Anterior cingulate cortex (tissue), 58 donors: Measurements from ENCODE around the gene TMEM239.

ENCODE experiments used
- DNase-seq, 58 donors: peaks; one replicate each; lab custom pipeline; 2025; lab: John Stamatoyannopoulos, UW

TMEM239 gene

DNA sequence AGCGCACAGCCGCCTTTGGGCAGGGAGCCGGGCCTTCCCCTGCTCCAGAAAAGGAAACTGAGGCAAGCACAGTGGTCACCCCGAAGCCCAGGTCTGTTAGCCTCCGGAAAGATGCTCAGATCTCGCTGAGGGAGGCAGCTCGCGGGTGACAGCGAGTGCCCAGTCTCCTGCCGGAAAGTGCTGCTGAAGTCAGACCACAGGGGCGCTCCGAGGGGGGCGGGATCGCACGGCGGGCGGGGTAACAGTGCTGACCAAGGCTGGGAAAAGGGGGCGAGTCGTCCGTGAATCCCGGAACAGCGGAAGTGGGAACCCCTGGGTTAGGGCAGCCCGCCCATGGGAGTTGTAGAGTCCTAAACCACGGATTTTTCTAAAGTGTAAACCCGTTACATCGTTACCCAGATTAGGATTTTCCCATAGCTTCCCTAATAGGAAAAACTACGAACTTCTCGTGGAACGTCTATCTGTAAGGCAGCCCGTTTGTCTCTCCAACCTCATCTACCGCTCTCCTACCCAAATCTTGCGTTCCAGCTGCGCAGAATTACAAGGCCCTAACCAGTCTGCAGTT is 24.9 kb downstream of the TMEM239 start:
- peak in 27 of 58 donors; percentile 19 to 68 (median 51) for DNase-seq

DNA sequence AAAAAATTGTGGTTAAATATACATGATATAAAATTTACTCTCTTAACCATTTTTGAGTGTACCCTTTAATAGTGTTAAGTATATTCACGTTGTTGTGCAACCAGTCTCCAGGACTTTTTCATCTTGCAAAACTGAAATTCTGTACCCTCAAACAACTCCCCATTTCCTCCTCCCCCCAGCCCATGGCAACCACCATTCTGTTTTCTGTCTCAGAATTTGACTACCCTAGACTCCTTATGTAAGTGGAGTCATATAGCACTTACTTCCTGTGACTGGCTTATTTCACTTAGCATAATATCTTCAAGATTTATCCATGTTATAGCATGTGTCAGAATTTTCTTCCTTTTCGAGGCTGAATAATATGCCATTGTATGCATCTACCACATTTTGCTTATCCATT is 29.4 kb downstream of the TMEM239 start:
- DNase-seq: no peak

DNA sequence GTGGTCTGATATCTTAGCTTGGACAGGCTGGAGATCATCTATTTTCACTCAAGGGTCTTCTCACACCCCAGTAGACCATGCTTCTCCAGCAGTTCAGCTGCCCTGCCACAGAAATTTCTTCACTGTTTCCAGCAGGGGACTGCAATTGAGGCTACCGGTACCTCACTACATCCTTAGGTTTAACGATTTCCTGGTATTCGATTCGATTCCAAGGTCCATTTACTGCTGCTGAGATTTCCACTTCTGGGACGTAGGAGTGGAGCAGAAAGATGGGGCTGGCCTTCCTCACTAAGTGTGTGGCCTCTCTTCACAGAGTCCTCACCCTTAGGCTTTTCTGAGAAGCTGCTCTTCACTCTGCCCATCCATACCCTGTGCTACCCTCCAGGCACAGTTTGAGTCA is 30.5 kb downstream of the TMEM239 start:
- DNase-seq: no peak

DNA sequence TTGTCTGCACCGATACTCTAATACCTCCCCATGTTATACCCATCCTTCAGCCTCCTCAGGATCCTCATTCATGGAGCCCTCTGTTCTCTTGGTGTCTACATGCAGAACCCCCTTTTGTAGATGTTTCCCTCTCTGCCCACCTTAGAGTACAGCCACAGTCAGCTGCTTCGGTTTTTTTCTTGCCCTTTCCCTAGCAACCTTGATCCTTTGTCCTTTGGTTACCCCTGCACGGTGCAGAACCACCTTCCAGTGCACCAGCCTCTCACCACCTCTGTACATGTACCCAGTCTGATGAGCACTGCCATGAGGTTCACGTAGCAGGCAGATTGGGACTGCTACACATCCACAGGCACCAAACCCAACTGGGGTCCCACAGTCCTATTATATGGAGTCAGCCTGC is 31.6 kb downstream of the TMEM239 start:
- no peak for DNase-seq

DNA sequence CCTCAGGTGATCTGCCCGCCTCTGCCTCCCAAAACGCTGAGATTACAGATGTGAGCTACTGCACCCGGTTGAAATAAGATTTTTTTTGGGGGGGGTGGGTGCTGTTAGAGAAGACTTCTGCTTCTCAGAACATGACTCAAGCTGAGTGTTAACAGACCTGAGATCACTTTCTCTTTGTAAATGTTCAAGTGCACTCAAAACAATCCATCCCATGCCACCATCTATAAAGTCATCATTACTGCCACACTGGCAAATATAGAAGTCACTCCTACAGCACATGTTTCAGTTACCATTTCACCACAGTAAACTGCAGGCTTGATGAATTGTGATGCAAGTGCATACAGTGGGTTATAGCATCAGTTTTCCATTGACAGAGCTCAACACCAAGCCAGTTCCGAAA is 33.4 kb downstream of the TMEM239 start:
- no peak for DNase-seq

DNA sequence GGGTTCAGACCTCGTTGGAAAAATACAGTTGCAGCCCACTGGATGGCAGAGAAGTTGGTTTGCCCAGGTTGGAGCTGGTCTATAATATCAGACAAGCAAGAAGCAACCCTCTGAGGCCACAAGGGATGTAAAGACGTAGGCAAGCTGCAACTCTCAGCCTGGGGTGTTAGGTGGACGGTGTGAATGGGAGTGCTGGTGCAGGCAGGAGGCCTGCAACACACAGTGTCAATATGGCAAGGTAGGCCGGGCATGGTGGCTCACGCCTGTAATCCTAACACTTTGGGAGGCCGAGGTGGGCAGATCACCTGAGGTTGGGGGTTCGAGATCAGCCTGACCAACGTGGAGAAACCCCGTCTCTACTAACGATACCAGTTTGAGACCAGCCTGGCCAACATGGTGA is 34.9 kb downstream of the TMEM239 start:
- no peak for DNase-seq

DNA sequence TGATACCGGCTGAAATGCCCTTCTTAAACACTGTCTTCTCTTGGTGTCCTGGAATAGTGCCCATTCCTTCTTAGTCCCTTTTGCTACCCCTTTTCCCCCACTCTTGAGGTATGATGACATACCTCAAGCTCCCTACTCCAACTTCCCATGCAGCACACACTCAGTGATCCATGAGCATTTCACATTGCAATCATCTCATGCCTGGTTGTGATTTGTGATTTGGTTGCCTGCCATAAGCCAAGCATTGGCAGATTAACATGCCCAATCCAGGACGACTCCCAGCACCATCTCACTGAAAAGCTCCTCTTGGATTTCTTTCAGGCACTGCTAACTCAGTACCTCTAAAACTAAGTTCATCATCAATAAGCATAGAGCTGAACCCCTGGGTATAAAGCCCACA is 42.4 kb downstream of the TMEM239 start:
- DNase-seq: no peak

DNA sequence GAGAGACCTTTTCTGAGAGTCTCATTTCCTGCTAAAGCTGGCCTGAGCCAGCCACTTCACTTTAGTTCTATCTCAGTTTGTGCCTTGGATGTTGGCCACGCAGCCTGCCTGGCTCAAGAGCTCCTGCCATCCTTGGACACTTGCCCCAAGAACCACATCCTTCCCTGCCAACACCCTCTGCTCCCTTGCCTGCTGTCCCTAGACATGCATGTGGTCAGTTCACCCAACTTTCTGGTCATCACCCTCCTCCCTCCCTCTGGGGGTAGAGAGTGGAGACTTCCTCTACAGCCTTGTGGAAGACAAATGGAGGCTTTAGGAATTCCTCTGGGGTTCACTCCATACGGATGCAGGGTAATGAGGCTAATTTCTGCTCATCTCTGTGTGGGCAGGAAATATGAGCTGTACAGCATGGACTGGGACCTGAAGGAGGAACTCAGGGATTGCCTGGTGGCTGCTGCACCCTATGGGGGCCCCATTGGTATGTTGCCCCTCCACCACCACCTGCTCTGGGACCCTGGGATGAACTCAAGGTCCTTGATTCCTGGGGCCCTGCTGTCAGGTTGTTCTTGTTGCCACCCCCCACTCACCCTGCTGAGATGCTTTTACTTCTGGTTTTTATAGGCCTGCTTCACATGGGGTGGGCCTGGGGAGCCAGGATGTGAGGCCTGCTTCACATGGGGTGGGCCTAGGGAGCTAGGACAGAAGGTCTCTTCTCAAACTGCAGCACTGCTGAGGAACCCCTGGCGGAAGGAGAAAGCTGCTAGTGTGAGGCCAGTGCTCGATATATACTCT is 43.4 kb downstream of the TMEM239 start:
- peak in 19 of 58 donors; percentile 7 to 41 (median 21) for DNase-seq

DNA sequence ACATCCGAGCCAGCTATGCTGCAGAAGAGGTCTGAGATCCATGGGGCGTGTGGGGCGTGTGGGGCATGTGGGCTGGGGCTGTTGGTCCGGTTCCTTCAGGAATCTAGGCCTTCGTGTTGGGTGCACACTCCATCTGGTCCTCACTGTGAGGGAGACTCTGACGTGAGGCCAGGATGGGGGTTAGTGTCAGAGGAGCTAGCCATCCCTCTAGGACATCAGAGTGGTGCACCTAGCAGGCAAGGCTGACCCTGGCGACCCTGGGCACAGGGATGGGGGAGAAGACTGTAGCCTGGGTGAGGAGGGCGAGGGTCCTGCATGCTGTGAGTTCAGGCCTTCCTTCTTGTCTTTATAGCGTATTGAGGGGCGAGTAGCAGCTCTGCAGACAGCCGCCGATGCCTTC is 48.5 kb downstream of the TMEM239 start:
- no peak for DNase-seq

DNA sequence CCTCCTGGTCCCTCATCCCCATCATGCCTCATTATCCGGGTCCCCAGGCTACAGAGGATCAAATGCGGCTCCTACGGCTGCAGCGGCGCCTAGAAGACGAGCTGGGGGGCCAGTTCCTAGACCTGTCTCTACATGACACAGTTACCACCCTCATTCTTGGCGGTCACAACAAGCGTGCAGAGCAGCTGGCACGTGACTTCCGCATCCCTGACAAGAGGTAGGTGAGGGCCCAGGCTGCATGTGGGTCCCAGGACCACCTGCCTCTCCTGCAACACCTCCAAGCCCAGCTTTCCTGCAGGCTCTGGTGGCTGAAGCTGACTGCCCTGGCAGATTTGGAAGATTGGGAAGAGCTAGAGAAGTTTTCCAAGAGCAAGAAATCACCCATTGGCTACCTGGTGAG is 48.9 kb downstream of the TMEM239 start:
- DNase-seq: no peak

DNA sequence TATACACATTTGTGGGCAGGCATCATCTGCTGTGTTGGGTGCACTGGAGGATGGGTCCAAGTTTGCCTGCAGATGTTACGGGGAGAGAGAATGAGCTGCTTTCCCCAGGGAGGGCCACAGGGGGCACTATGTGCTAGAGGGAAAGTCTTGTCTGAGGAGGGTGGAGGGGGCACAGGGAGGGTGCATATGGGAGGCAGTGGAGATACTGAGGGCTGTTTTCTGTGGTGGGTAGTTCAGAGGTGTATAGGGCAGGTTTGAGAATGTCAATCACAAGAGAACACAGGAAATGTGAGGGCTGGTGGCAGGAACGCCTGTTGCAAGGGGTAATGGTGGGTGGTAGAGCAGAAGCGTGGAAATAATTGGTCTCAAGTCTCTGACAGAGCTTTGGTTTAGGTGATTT is 49.5 kb downstream of the TMEM239 start:
- no peak for DNase-seq

DNA sequence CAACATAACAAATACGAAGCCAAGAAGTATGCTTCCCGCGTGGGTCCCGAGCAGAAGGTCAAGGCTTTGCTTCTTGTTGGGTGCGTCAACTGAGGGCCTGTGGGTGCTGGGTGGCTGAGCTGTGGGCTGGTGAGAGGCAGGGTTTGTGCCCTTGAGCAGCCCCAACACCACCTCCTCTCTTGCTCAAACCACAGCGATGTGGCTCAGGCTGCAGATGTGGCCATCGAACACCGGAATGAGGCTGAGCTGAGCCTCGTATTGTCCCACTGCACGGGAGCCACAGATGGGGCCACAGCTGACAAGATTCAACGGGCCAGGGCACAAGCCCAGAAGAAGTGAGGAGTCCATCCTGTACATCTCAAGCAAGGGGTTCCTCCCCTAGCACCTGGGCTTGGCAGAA is 50.1 kb downstream of the TMEM239 start:
- no peak for DNase-seq

DNA sequence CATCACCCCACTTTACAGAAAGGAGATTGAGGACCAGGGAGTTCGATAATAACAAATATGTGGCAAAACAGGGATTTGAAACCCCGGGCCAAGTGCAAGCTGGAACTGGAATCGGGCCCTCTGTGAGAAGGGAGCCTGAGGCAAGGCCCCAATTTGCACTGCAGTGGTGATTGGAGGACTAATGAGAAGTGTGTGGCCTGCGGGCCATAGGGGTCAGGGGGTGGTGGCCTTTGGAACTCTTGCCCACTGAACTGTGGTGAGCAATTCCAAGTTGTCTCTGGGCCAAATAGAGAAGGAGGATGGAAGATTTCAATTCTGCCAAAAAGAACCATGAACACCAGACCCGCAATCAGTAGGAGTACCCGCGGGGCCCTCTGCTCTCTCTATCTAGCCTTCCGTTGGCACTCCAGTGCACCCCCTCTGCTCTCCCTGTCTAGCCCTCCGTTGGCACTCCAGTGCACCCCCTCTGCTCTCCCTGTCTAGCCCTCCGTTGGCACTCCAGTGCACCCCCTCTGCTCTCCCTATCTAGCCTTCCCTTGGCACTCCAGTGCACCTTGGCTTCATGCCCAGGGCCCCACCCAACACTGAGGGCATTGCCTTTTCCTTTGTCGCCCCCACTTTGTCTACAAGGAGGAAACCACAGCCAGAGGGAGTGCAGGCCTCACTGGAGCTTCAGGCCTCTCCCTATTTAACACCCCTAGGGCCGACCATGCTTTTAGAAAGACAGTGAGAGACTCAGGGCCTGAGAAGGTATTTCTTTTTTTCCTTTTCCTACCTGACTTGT is 51.1 kb downstream of the TMEM239 start:
- DNase-seq: peak in 1 of 58 donors; percentile 7
